IMR-90 (cell line): Measurements from ENCODE around the gene ANKH. TPM values are rescaled to one million over a fixed set of nuclear protein-coding genes. Genes with fewer than 3 reads are reported as not detected.

Experiments
- ATAC-seq: fragments of 200-7000 bp; cut with Tn5 transposase; 2 replicates; pipeline ENCODE4 v1.9.1; 2020; ENCODE audit warnings: low read depth, mild to moderate bottlenecking, moderate library complexity
- BruUV-seq: library from RNA; stranded (reverse); fragments of 400-500 nt; replicated peaks from 2 replicates; lab custom pipeline; 2021; lab: Mats Ljungman, UMichigan
- CTCF ChIA-PET: fragments of 300-600 bp; formaldehyde crosslinking; extraction: SDS; loops from one replicate; lab custom pipeline; 2021; ENCODE audit warnings: antibody characterized with exemption; lab: Yijun Ruan, JAX
- POLR2A ChIA-PET: fragments of 300-600 bp; sonication (Branson Sonifier 250); formaldehyde crosslinking; loops from one replicate; lab custom pipeline; 2022; ENCODE audit warnings: antibody characterized with exemption; ENCODE audit not compliant: unreplicated experiment; lab: Charles Lee
- DNase-seq: peaks from one replicate; pipeline ENCODE4 v3.0.0; 2013
- H2AFZ ChIP-seq: replicated peaks from 2 replicates; pipeline ENCODE3; 2013; ENCODE audit warnings: low read length, mild to moderate bottlenecking; ENCODE audit not compliant: poor library complexity
- H2AK5ac ChIP-seq: 2 replicates; pipeline ENCODE4 v1.6.1; 2013; ENCODE audit warnings: low read depth, low read length, inconsistent platforms
- H2AK9ac ChIP-seq: replicated peaks from 2 replicates; pipeline ENCODE3; 2013; ENCODE audit warnings: mild to moderate bottlenecking, low read depth, low read length, moderate library complexity; ENCODE audit not compliant: poor library complexity
- H2BK120ac ChIP-seq: 2 replicates; pipeline ENCODE4 v1.6.1; 2013; ENCODE audit warnings: low read depth, low read length, inconsistent platforms
- H2BK15ac ChIP-seq: 3 replicates; pipeline ENCODE4 v1.6.1; 2013; ENCODE audit warnings: low read depth, low read length, inconsistent platforms
- H2BK20ac ChIP-seq: 2 replicates; pipeline ENCODE4 v1.6.1; 2013; ENCODE audit warnings: low read depth, mild to moderate bottlenecking, inconsistent platforms, low read length, moderate library complexity
- H2BK5ac ChIP-seq: 2 replicates; pipeline ENCODE4 v1.6.1; 2013; ENCODE audit warnings: mild to moderate bottlenecking, low read depth, low read length, inconsistent platforms; ENCODE audit not compliant: poor library complexity, severe bottlenecking
- H3K14ac ChIP-seq: replicated peaks from 2 replicates; pipeline ENCODE4 v1.6.1; 2013; ENCODE audit warnings: low read depth, low read length, inconsistent platforms
- H3K18ac ChIP-seq: 2 replicates; pipeline ENCODE4 v1.6.1; 2013; ENCODE audit warnings: low read depth, low read length, control low read depth
- H3K23ac ChIP-seq: 2 replicates; pipeline ENCODE4 v1.6.1; 2013; ENCODE audit warnings: low read depth, low read length, inconsistent platforms
- H3K27ac ChIP-seq: 2 replicates; pipeline ENCODE4 v1.5.1; 2013; ENCODE audit warnings: mild to moderate bottlenecking, control low read depth, low read length; ENCODE audit not compliant: insufficient read depth
- H3K27me3 ChIP-seq: 2 replicates; pipeline ENCODE4 v1.6.1; 2013; ENCODE audit warnings: low read length; ENCODE audit not compliant: control insufficient read depth, insufficient read depth
- H3K36me3 ChIP-seq: 2 replicates; pipeline ENCODE4 v1.6.1; 2013; ENCODE audit warnings: low read length, mixed read lengths; ENCODE audit not compliant: control insufficient read depth, insufficient read depth
- H3K4ac ChIP-seq: 2 replicates; pipeline ENCODE4 v1.6.1; 2013; ENCODE audit warnings: low read depth, low read length, inconsistent platforms
- H3K4me1 ChIP-seq: 2 replicates; pipeline ENCODE4 v1.6.1; 2013; ENCODE audit warnings: low read length, mixed read lengths; ENCODE audit not compliant: control insufficient read depth, insufficient read depth
- H3K4me2 ChIP-seq: 2 replicates; pipeline ENCODE4 v1.6.1; 2013; ENCODE audit warnings: low read depth, mild to moderate bottlenecking, control low read depth, low read length, moderate library complexity
- H3K4me3 ChIP-seq: 2 replicates; pipeline ENCODE4 v1.5.1; 2013; ENCODE audit warnings: low read depth, mild to moderate bottlenecking, control low read depth, low read length, moderate library complexity; ENCODE audit not compliant: insufficient read depth
- H3K56ac ChIP-seq: 2 replicates; pipeline ENCODE4 v1.6.1; 2013; ENCODE audit warnings: low read length, inconsistent platforms; ENCODE audit not compliant: insufficient read depth; ENCODE audit errors: extremely low read depth
- H3K79me1 ChIP-seq, 2 experiments: 2 replicates each; pipeline ENCODE4 v1.6.1; 2013; ENCODE audit warnings: low read length in 2 of 2, inconsistent platforms in 1 of 2, low read depth in 1 of 2
- H3K9ac ChIP-seq: 2 replicates; pipeline ENCODE4 v1.6.1; 2013; ENCODE audit warnings: low read depth, low read length, control low read depth
- H3K9me1 ChIP-seq: 2 replicates; pipeline ENCODE4 v1.6.1; 2013; ENCODE audit warnings: low read length, inconsistent platforms; ENCODE audit not compliant: insufficient read depth
- H3K9me3 ChIP-seq: 2 replicates; pipeline ENCODE4 v1.6.1; 2013; ENCODE audit warnings: low read length; ENCODE audit not compliant: control insufficient read depth, insufficient read depth
- H4K20me1 ChIP-seq: 2 replicates; pipeline ENCODE4 v1.6.1; 2013; ENCODE audit warnings: low read length, inconsistent platforms; ENCODE audit not compliant: insufficient read depth
- H4K5ac ChIP-seq: 2 replicates; pipeline ENCODE4 v1.6.1; 2013; ENCODE audit warnings: mild to moderate bottlenecking, low read depth, low read length, control low read depth
- H4K8ac ChIP-seq, 2 experiments: 2 replicates each; pipeline ENCODE4 v1.6.1; 2013; ENCODE audit warnings: low read depth in 2 of 2, low read length in 2 of 2, control low read depth in 1 of 2, inconsistent platforms in 1 of 2
- H4K91ac ChIP-seq: 2 replicates; pipeline ENCODE4 v1.6.1; 2013; ENCODE audit warnings: low read depth, low read length, inconsistent platforms; ENCODE audit not compliant: insufficient read depth
- BHLHE40 ChIP-seq: fragments of 150-350 bp; IDR thresholded peaks from 2 replicates; pipeline ENCODE4 v1.6.1; 2016; ENCODE audit warnings: mild to moderate bottlenecking, low read depth, low read length
- CEBPB ChIP-seq: IDR thresholded peaks from 2 replicates; pipeline ENCODE4 v1.6.1; 2012; ENCODE audit warnings: low read depth, low read length, improper control_type of control experiment
- CHD1 ChIP-seq: IDR thresholded peaks from 2 replicates; pipeline ENCODE4 v1.6.1; 2012; ENCODE audit warnings: low read depth, low read length, improper control_type of control experiment
- FOS ChIP-seq: fragments of 150-350 bp; IDR thresholded peaks from 2 replicates; pipeline ENCODE4 v1.6.1; 2016; ENCODE audit warnings: low read depth, low read length
- MAFK ChIP-seq: IDR thresholded peaks from 2 replicates; pipeline ENCODE4 v1.6.1; 2012; ENCODE audit warnings: low read depth, low read length, improper control_type of control experiment
- MAZ ChIP-seq: IDR thresholded peaks from 2 replicates; pipeline ENCODE4 v1.6.1; 2012; ENCODE audit warnings: low read depth, mild to moderate bottlenecking, low read length, improper control_type of control experiment, moderate library complexity, borderline replicate concordance
- MXI1 ChIP-seq: IDR thresholded peaks from 2 replicates; pipeline ENCODE4 v1.6.1; 2012; ENCODE audit warnings: low read depth, mild to moderate bottlenecking, low read length, moderate library complexity, borderline replicate concordance
- NFE2L2 ChIP-seq: fragments of 150-350 bp; IDR thresholded peaks from 2 replicates; pipeline ENCODE4 v1.6.1; 2016; ENCODE audit warnings: low read depth, mild to moderate bottlenecking, low read length
- POLR2A ChIP-seq: IDR thresholded peaks from 2 replicates; pipeline ENCODE4 v1.6.1; 2012; ENCODE audit warnings: mild to moderate bottlenecking, low read depth, low read length
- RAD21 ChIP-seq: IDR thresholded peaks from 2 replicates; pipeline ENCODE4 v1.6.1; 2012; ENCODE audit warnings: low read length, improper control_type of control experiment
- SMC3 ChIP-seq: fragments of 150-350 bp; IDR thresholded peaks from 2 replicates; pipeline ENCODE4 v1.6.1; 2016; ENCODE audit warnings: low read depth, mild to moderate bottlenecking, antibody characterized with exemption, low read length, moderate library complexity
- WGBS, 2 experiments: methylation state at CpG; one replicate each; pipeline versions ENCODE4 v1.1.5 to v1.1.7; 2013; ENCODE audit warnings: missing lambda C conversion rate in 2 of 2; ENCODE audit not compliant: insufficient read length in 1 of 2; ENCODE audit errors: extremely low coverage in 2 of 2; 5-methylcytosine and 5-hydroxymethylcytosine counted together
- dilution Hi-C: fragments of 300-500 bp; cut with HindIII; formaldehyde crosslinking; loops from one replicate; pipeline ENCODE4 v1.14.3; 2018; ENCODE audit warnings: low sequenced_read_pairs; ENCODE audit not compliant: unreplicated experiment
- in situ Hi-C: fragments of 300-500 bp; cut with MboI; formaldehyde crosslinking; loops from 3 replicates; pipeline ENCODE4 v1.14.3; 2019; ENCODE audit warnings: low sequenced_read_pairs, inconsistent platforms, mixed read lengths
- intact Hi-C: fragments of 100-400 bp; cut with micrococcal nuclease; formaldehyde crosslinking; loops from 2 replicates; pipeline ENCODE4 v1.10.0; 2022
- polyA plus RNA-seq, 3 experiments: library from polyadenylated mRNA; depleted of rRNA; stranded (reverse); fragments of >200 nt; gene quantifications; 2 replicates each; pipeline ENCODE4 v1.2.3, GENCODE V29; 2012; ENCODE audit warnings: low replicate concordance in 1 of 3
- total RNA-seq: library from RNA; depleted of rRNA; stranded (reverse); fragments of >200 nt; gene quantifications from 2 replicates; pipeline ENCODE4 v1.2.3, GENCODE V29; 2012
- TF ChIP-seq, protein P1 (sequence below): fragments of 150-350 bp; IDR thresholded peaks from 2 replicates; pipeline ENCODE4 v1.6.1; 2017; ENCODE audit warnings: mild to moderate bottlenecking, antibody characterized with exemption, low read length, low read depth
- TF ChIP-seq, protein P2 (sequence below): conservative IDR thresholded peaks from 2 replicates; pipeline ENCODE4 v1.5.1; 2012; ENCODE audit warnings: mild to moderate bottlenecking, low read depth, low read length, improper control_type of control experiment

The ANKH gene
- total and polyA plus RNA-seq, 2 of the 4 experiments (the other 2 are of a cell fraction): 5.2 to 17.2 TPM

DNA sequence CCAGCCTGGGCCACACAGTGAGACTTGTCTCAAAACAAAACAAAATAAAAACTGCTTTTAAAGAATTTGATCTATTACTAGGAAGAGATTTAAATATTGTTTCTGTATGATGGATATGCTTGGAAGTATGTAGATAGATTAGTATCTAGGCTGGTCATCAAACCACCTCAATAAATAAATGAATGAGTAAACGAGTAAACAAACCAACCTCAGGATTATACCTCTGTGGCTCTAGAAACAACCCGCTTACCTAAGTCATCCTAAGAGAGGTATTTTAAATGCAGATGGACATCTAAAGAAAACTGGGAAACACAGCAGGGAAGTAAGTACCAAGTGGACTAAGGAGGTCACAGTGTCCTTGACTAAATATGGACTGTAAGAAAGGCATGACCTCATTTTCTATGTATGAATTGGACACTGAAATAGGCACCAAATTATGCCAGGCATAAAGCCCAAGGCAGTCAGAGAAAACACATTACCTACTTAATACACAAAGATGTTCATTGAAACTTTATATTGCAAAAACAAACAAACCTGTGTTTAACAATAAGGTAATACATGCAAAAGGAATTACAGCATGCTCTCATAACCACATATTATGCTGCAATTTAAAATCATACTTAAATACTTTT, 7.3 kb downstream of the ANKH start:
- in situ Hi-C loops (no loop called here), dilution Hi-C loops (no loop called here), intact Hi-C loops (no loop called here)
- no CpG with 5 or more reads among the region's 2 CpGs for WGBS, 2 experiments
- Histone ChIP-seq H2BK20ac (no peak overlapping the region), H3K36me3 (no peaks in the 10 kb centered on the region), H3K4me2 (no peak overlapping the region), H2AK5ac (no peak overlapping the region), H3K9ac (no peak overlapping the region), H4K8ac (no peak overlapping the region), H3K4me1 (no peaks in the 10 kb centered on the region), H3K9me1 (peaks cover 7% of the 10 kb centered on the region; the same call in 1 of the 2 replicates), H3K27me3 (no peaks in the 10 kb centered on the region), H4K20me1 (peaks cover 6% of the 10 kb centered on the region; the same call in 1 of the 2 replicates), H3K9me3 (no peaks in the 10 kb centered on the region), H2BK5ac (no peak overlapping the region), H3K23ac (no peak overlapping the region), H3K18ac (no peak overlapping the region), H2BK120ac (no peak overlapping the region), H3K27ac (no peak overlapping the region), H3K14ac (no peak overlapping the region), H3K4ac (no peak overlapping the region), H4K5ac (no peak overlapping the region), H2AK9ac (no peak overlapping the region), H2AFZ (no peak overlapping the region), H4K91ac (no peak overlapping the region), H3K79me1 (peaks cover 20 to 25% of the 10 kb centered on the region in 2 experiments), H3K4me3 (no peak overlapping the region), H3K56ac (no peak overlapping the region), H2BK15ac (no peak overlapping the region)
- CTCF ChIA-PET: interaction anchor here (0.6 kb wide), 1 partner anchor 31 kb away, joined by 3 read pairs; no protein-coding TSS in a partner anchor
- DNase-seq (no peak), ATAC-seq (no peak)
- no TSS peak for BruUV-seq
- TF ChIP-seq POLR2A (no peak), RAD21 (no peak), MAZ (no peak), BHLHE40 (no peak), MXI1 (no peak), CHD1 (no peak), MAFK (no peak), SMC3 (no peak), FOS (no peak), CEBPB (no peak), NFE2L2 (no peak)
- TF ChIP-seq, protein P1, sequence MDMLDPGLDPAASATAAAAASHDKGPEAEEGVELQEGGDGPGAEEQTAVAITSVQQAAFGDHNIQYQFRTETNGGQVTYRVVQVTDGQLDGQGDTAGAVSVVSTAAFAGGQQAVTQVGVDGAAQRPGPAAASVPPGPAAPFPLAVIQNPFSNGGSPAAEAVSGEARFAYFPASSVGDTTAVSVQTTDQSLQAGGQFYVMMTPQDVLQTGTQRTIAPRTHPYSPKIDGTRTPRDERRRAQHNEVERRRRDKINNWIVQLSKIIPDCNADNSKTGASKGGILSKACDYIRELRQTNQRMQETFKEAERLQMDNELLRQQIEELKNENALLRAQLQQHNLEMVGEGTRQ: no peak
- TF ChIP-seq, protein P2, sequence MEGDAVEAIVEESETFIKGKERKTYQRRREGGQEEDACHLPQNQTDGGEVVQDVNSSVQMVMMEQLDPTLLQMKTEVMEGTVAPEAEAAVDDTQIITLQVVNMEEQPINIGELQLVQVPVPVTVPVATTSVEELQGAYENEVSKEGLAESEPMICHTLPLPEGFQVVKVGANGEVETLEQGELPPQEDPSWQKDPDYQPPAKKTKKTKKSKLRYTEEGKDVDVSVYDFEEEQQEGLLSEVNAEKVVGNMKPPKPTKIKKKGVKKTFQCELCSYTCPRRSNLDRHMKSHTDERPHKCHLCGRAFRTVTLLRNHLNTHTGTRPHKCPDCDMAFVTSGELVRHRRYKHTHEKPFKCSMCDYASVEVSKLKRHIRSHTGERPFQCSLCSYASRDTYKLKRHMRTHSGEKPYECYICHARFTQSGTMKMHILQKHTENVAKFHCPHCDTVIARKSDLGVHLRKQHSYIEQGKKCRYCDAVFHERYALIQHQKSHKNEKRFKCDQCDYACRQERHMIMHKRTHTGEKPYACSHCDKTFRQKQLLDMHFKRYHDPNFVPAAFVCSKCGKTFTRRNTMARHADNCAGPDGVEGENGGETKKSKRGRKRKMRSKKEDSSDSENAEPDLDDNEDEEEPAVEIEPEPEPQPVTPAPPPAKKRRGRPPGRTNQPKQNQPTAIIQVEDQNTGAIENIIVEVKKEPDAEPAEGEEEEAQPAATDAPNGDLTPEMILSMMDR: no peak
- POLR2A ChIA-PET: no interaction called here
